ENCODE results near the gene ATP5PO.

ATP5PO gene

GRCh38 chr21:33942426-33942825 is 26.8 kb upstream of the ATP5PO start:
- DNase-seq (ENCODE audit: extremely low spot score) = no peak
- ChIA-PET POLR2A (interaction anchor here (1.8 kb wide), 1 partner anchor 131 kb away, joined by 6 read pairs; the partner anchor contains the start of genes MRPS6 and SLC5A3), CTCF (interaction anchor here (0.7 to 2.7 kb wide), 5 partner anchors 8 to 24 kb away, joined by 3 to 16 read pairs (median 4); no protein-coding TSS in a partner anchor)
- TF ChIP-seq CTCF (IDR thresholded peaks at IDR 0.05; ENCODE audit: control extremely low read depth, extremely low read depth, low read depth, missing control alignments) = no peak

- no peak for DNase-seq (ENCODE audit: extremely low spot score)
- POLR2A ChIA-PET = no interaction called here
- CTCF ChIA-PET = interaction anchor here (1.3 to 10.7 kb wide), 3 partner anchors 8 to 18 kb away, joined by 3 to 119 read pairs (median 5); no protein-coding TSS in a partner anchor
- no peak for TF ChIP-seq CTCF (IDR thresholded peaks at IDR 0.05; ENCODE audit: control extremely low read depth, extremely low read depth, low read depth, missing control alignments)
Observed at GRCh38 chr21:33940881-33941245, 25.3 kb upstream of the ATP5PO start.

GRCh38 chr21:33940164-33940880 is 24.7 kb upstream of the ATP5PO start:
- POLR2A ChIA-PET = no interaction called here
- TF ChIP-seq CTCF (IDR thresholded peaks at IDR 0.05; ENCODE audit: control extremely low read depth, extremely low read depth, low read depth, missing control alignments) = no peak
- CTCF ChIA-PET = interaction anchor here (1.3 to 10.7 kb wide), 3 partner anchors 8 to 17 kb away, joined by 3 to 119 read pairs (median 5); no protein-coding TSS in a partner anchor
- DNase-seq (ENCODE audit: extremely low spot score) = no peak

- POLR2A ChIA-PET = no interaction called here
- CTCF ChIA-PET = interaction anchor here (0.8 to 10.7 kb wide), 6 partner anchors 8 to 409 kb away, joined by 3 to 119 read pairs (median 6); no protein-coding TSS in a partner anchor
- no peak for DNase-seq (ENCODE audit: extremely low spot score)
- TF ChIP-seq CTCF (IDR thresholded peaks at IDR 0.05; ENCODE audit: control extremely low read depth, extremely low read depth, low read depth, missing control alignments) = no peak
Observed at GRCh38 chr21:33939226-33939625, 23.6 kb upstream of the ATP5PO start.

- TF ChIP-seq CTCF (IDR thresholded peaks at IDR 0.05; ENCODE audit: control extremely low read depth, extremely low read depth, low read depth, missing control alignments) = no peak
- ChIA-PET CTCF (interaction anchor here (1.0 to 10.7 kb wide), 6 partner anchors 9 to 410 kb away, joined by 3 to 119 read pairs (median 6); no protein-coding TSS in a partner anchor), POLR2A (no interaction called here)
- no peak for DNase-seq (ENCODE audit: extremely low spot score)
Observed at GRCh38 chr21:33938381-33938780, 22.8 kb upstream of the ATP5PO start.

- ChIA-PET POLR2A (no interaction called here), CTCF (interaction anchor here (1.0 to 10.7 kb wide), 6 partner anchors 9 to 410 kb away, joined by 3 to 119 read pairs (median 6); no protein-coding TSS in a partner anchor)
- TF ChIP-seq CTCF (IDR thresholded peaks at IDR 0.05; ENCODE audit: control extremely low read depth, extremely low read depth, low read depth, missing control alignments) = no peak
- DNase-seq (ENCODE audit: extremely low spot score) = no peak
Observed at GRCh38 chr21:33937931-33938339, 22.3 kb upstream of the ATP5PO start.
